WTC11 (cell line): Measurements from ENCODE around the gene OGFOD1. TPM values are rescaled to one million over a fixed set of nuclear protein-coding genes. Genes with fewer than 3 reads are reported as not detected.

Source experiments
- ATAC-seq: fragments of 200-7000 bp; cut with Tn5 transposase; 2 replicates; pipeline ENCODE4 v1.10.0; 2021; ENCODE audit warnings: mild to moderate bottlenecking, moderate library complexity
- CTCF ChIA-PET: fragments of 300-600 bp; sonication (Branson Sonifier 250); formaldehyde crosslinking; loops from one replicate; lab custom pipeline; 2021; ENCODE audit warnings: antibody characterized with exemption; lab: Charles Lee
- POLR2A ChIA-PET: fragments of 350-600 bp; sonication (Branson Sonifier 250); formaldehyde crosslinking; loops from one replicate; lab custom pipeline; 2021; ENCODE audit warnings: antibody characterized with exemption; lab: Charles Lee
- DNase-seq: peaks from one replicate; pipeline ENCODE4 v3.0.0; 2021; ENCODE audit warnings: low spot score
- H3K27ac Mint-ChIP-seq: 2 replicates; pipeline ENCODE4 v1.8.0; 2021; ENCODE audit warnings: mixed read lengths
- H3K27me3 Mint-ChIP-seq: 2 replicates; pipeline ENCODE4 v1.8.0; 2021; ENCODE audit warnings: low read depth, mild to moderate bottlenecking, moderate library complexity, mixed read lengths
- H3K36me3 Mint-ChIP-seq: 2 replicates; pipeline ENCODE4 v1.8.0; 2021; ENCODE audit warnings: mixed read lengths
- H3K4me1 Mint-ChIP-seq: 2 replicates; pipeline ENCODE4 v1.8.0; 2022; ENCODE audit warnings: mixed read lengths
- H3K4me3 Mint-ChIP-seq: 2 replicates; pipeline ENCODE4 v1.8.0; 2021; ENCODE audit warnings: mild to moderate bottlenecking, moderate library complexity, mixed read lengths
- H3K9me3 Mint-ChIP-seq: 2 replicates; pipeline ENCODE4 v1.8.0; 2021; ENCODE audit warnings: mixed read lengths
- AR ChIP-seq: fragments of 250-450 bp; sonication (Bioruptor Pico); IDR thresholded peaks from 2 replicates; pipeline ENCODE4 v1.9.0; 2021; ENCODE audit warnings: mild to moderate bottlenecking
- ATF1 ChIP-seq: sonication (generic); formaldehyde crosslinking; IDR thresholded peaks from 2 replicates; pipeline ENCODE4 v1.8.1; 2023; ENCODE audit warnings: mild to moderate bottlenecking, moderate library complexity, missing genetic modification reagents
- CBFB ChIP-seq: sonication (generic); formaldehyde crosslinking; IDR thresholded peaks from 2 replicates; pipeline ENCODE4 v1.8.1; 2022; ENCODE audit warnings: mild to moderate bottlenecking, low read depth, missing genetic modification reagents
- CREB1 ChIP-seq: sonication (generic); formaldehyde crosslinking; IDR thresholded peaks from 2 replicates; pipeline ENCODE4 v1.8.0; 2023; ENCODE audit warnings: mild to moderate bottlenecking, missing genetic modification reagents
- CREM ChIP-seq: sonication (generic); formaldehyde crosslinking; IDR thresholded peaks from 2 replicates; pipeline ENCODE4 v1.8.1; 2022; ENCODE audit warnings: mild to moderate bottlenecking, missing genetic modification reagents, moderate library complexity
- FOXJ3 ChIP-seq: sonication (generic); formaldehyde crosslinking; IDR thresholded peaks from 2 replicates; pipeline ENCODE4 v1.9.0; 2021; ENCODE audit warnings: missing genetic modification reagents, mild to moderate bottlenecking, borderline replicate concordance
- FOXP1 ChIP-seq: sonication (generic); formaldehyde crosslinking; IDR thresholded peaks from 2 replicates; pipeline ENCODE4 v1.8.0; 2022; ENCODE audit warnings: missing genetic modification reagents, mild to moderate bottlenecking, moderate library complexity, borderline replicate concordance
- GTF2I ChIP-seq: fragments of 250-450 bp; sonication (Bioruptor Pico); conservative IDR thresholded peaks from 2 replicates; pipeline ENCODE4 v1.4.0; 2021; ENCODE audit warnings: mild to moderate bottlenecking
- HMGA2 ChIP-seq: fragments of 250-450 bp; sonication (Bioruptor Pico); IDR thresholded peaks from 2 replicates; pipeline ENCODE4 v1.4.0; 2021; ENCODE audit warnings: mild to moderate bottlenecking, moderate library complexity
- IRF2 ChIP-seq: sonication (generic); formaldehyde crosslinking; IDR thresholded peaks from 2 replicates; pipeline ENCODE4 v1.8.0; 2022; ENCODE audit warnings: low read depth, missing genetic modification reagents, borderline replicate concordance
- JAZF1 ChIP-seq: fragments of 250-450 bp; sonication (Bioruptor Pico); IDR thresholded peaks from 2 replicates; pipeline ENCODE4 v1.9.0; 2021; ENCODE audit warnings: moderate library complexity, mild to moderate bottlenecking, inconsistent platforms
- MAX ChIP-seq: sonication (generic); formaldehyde crosslinking; IDR thresholded peaks from 2 replicates; pipeline ENCODE4 v1.8.0; 2022; ENCODE audit warnings: mild to moderate bottlenecking, missing genetic modification reagents
- MLX ChIP-seq: sonication (generic); formaldehyde crosslinking; IDR thresholded peaks from 2 replicates; pipeline ENCODE4 v1.8.1; 2023; ENCODE audit warnings: mild to moderate bottlenecking, missing genetic modification reagents, moderate library complexity
- OVOL2 ChIP-seq: fragments of 250-450 bp; sonication (Bioruptor Pico); IDR thresholded peaks from 2 replicates; pipeline ENCODE4 v1.9.0; 2021; ENCODE audit warnings: mild to moderate bottlenecking, borderline replicate concordance
- RORB ChIP-seq: fragments of 250-450 bp; sonication (Bioruptor Pico); IDR thresholded peaks from 2 replicates; pipeline ENCODE4 v1.9.0; 2021; ENCODE audit warnings: mild to moderate bottlenecking
- ZNF416 ChIP-seq: fragments of 250-450 bp; sonication (Bioruptor Pico); IDR thresholded peaks from 2 replicates; pipeline ENCODE4 v1.9.0; 2021; ENCODE audit warnings: mild to moderate bottlenecking, inconsistent platforms
- total RNA-seq: library from RNA; stranded (reverse); gene quantifications from 3 replicates; pipeline ENCODE4 v1.2.3, GENCODE V29; 2021
- TF ChIP-seq, protein P1 (sequence below): sonication (generic); formaldehyde crosslinking; IDR thresholded peaks from 2 replicates; pipeline ENCODE4 v1.8.1; 2022; ENCODE audit warnings: low read depth, mild to moderate bottlenecking, moderate library complexity, missing genetic modification reagents, borderline replicate concordance
- TF ChIP-seq, protein P2 (sequence below): sonication (generic); formaldehyde crosslinking; IDR thresholded peaks from 2 replicates; pipeline ENCODE4 v1.8.0; 2023; ENCODE audit warnings: missing genetic modification reagents
- TF ChIP-seq, protein P3 (sequence below): fragments of 250-450 bp; sonication (Bioruptor Pico); IDR thresholded peaks from 2 replicates; pipeline ENCODE4 v1.9.0; 2021; ENCODE audit warnings: mild to moderate bottlenecking
- TF ChIP-seq, protein P4 (sequence below): fragments of 250-450 bp; sonication (Bioruptor Pico); IDR thresholded peaks from 2 replicates; pipeline ENCODE4 v1.9.0; 2021; ENCODE audit warnings: moderate library complexity, mild to moderate bottlenecking, inconsistent platforms, borderline replicate concordance
- TF ChIP-seq, protein P5 (sequence below): sonication (generic); formaldehyde crosslinking; IDR thresholded peaks from 2 replicates; pipeline ENCODE4 v1.8.1; 2022; ENCODE audit warnings: mild to moderate bottlenecking, missing genetic modification reagents, moderate library complexity, borderline replicate concordance

The OGFOD1 gene
- total RNA-seq, 1 experiment from 2014 or later, result 50.5 TPM

- TF ChIP-seq, protein P1, sequence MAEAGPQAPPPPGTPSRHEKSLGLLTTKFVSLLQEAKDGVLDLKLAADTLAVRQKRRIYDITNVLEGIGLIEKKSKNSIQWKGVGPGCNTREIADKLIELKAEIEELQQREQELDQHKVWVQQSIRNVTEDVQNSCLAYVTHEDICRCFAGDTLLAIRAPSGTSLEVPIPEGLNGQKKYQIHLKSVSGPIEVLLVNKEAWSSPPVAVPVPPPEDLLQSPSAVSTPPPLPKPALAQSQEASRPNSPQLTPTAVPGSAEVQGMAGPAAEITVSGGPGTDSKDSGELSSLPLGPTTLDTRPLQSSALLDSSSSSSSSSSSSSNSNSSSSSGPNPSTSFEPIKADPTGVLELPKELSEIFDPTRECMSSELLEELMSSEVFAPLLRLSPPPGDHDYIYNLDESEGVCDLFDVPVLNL (CRISPR knock-in tag), result no peak
- TF ChIP-seq, protein P2, sequence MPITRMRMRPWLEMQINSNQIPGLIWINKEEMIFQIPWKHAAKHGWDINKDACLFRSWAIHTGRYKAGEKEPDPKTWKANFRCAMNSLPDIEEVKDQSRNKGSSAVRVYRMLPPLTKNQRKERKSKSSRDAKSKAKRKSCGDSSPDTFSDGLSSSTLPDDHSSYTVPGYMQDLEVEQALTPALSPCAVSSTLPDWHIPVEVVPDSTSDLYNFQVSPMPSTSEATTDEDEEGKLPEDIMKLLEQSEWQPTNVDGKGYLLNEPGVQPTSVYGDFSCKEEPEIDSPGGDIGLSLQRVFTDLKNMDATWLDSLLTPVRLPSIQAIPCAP (CRISPR knock-in tag), result no peak
- TF ChIP-seq IRF2 (CRISPR knock-in tag), result no peak
- TF ChIP-seq, protein P3, sequence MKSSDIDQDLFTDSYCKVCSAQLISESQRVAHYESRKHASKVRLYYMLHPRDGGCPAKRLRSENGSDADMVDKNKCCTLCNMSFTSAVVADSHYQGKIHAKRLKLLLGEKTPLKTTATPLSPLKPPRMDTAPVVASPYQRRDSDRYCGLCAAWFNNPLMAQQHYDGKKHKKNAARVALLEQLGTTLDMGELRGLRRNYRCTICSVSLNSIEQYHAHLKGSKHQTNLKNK (CRISPR knock-in tag), result no peak
- TF ChIP-seq JAZF1, result no peak
- TF ChIP-seq ATF1 (CRISPR knock-in tag), result no peak
- TF ChIP-seq, protein P4, sequence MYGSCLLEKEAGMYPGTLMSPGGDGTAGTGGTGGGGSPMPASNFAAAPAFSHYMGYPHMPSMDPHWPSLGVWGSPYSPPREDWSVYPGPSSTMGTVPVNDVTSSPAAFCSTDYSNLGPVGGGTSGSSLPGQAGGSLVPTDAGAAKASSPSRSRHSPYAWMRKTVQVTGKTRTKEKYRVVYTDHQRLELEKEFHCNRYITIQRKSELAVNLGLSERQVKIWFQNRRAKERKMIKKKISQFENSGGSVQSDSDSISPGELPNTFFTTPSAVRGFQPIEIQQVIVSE (CRISPR knock-in tag), result no peak
- TF ChIP-seq, all 79 proteins: peak for 0
These were observed 4.1 kb upstream of the OGFOD1 start (continued) for GRCh38 chr16:56447286-56447685.

GRCh38 chr16:56448005-56448404 is 3.3 kb upstream of the OGFOD1 start:
- TF ChIP-seq FOXJ3 (CRISPR knock-in tag) (no peak), RORB (CRISPR knock-in tag) (no peak), OVOL2 (CRISPR knock-in tag) (no peak)
- Mint-ChIP-seq H3K4me3 (no peak overlapping the region), H3K9me3 (no peaks in the 10 kb centered on the region), H3K4me1 (peaks cover 23% of the 10 kb centered on the region), H3K27me3 (no peaks in the 10 kb centered on the region), H3K27ac (no peak overlapping the region), H3K36me3 (peaks cover 33% of the 10 kb centered on the region)
- ChIA-PET CTCF (no interaction called here), POLR2A (no interaction called here)
- DNase-seq, result no peak
- ATAC-seq, result no peak

GRCh38 chr16:56450275-56450985 is 924 bp upstream of the OGFOD1 start:
- Mint-ChIP-seq H3K27ac (peak overlapping the region; percentile 85), H3K27me3 (no peaks in the 10 kb centered on the region), H3K4me3 (peak overlapping the region; percentile 97), H3K4me1 (peaks cover 20% of the 10 kb centered on the region), H3K36me3 (peaks cover 37% of the 10 kb centered on the region), H3K9me3 (no peaks in the 10 kb centered on the region)
- no peak for ATAC-seq
- no peak for DNase-seq
- POLR2A ChIA-PET, result interaction anchor here (0.6 to 1.8 kb wide), 5 partner anchors 7 to 251 kb away, joined by 3 to 6 read pairs (median 5); no protein-coding TSS in a partner anchor
- CTCF ChIA-PET, result interaction anchor here (0.6 to 1.4 kb wide), 8 partner anchors 41 to 278 kb away, joined by 3 to 13 read pairs (median 4); no protein-coding TSS in a partner anchor
- TF ChIP-seq CREM (CRISPR knock-in tag) (no peak), CBFB (CRISPR knock-in tag) (no peak), AR (no peak), CREB1 (CRISPR knock-in tag) (no peak), ZNF416 (CRISPR knock-in tag) (no peak), RORB (CRISPR knock-in tag) (no peak), HMGA2 (CRISPR knock-in tag) (no peak), MAX (peak; percentile 8; the same call in 1 of the 2 replicates), MLX (CRISPR knock-in tag) (no peak), FOXP1 (no peak), GTF2I (no peak)
- TF ChIP-seq, protein P5, sequence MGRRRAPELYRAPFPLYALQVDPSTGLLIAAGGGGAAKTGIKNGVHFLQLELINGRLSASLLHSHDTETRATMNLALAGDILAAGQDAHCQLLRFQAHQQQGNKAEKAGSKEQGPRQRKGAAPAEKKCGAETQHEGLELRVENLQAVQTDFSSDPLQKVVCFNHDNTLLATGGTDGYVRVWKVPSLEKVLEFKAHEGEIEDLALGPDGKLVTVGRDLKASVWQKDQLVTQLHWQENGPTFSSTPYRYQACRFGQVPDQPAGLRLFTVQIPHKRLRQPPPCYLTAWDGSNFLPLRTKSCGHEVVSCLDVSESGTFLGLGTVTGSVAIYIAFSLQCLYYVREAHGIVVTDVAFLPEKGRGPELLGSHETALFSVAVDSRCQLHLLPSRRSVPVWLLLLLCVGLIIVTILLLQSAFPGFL (CRISPR knock-in tag), result no peak
- TF ChIP-seq, protein P1 (CRISPR knock-in tag), result no peak
